ENCODE results near the gene FGFR4.

DNA sequence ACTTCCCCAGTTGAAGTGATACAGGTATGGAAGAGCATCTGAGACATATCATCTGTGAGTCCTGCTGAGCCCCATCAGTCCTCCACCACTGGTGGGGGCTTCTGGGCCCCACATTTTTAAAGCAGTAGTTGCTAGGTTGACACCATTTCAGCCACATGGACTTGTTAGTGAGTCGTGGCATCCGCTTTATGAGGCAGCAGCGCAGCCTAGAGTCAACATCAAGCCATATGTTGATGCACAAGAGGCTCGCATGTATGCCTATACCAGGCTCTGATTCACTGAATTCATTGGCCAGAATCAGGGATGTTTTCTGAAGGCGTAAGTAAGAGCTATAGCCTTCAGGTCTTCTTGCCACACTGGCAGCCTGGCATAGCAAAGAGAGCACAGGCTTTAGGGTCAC is 37.4 kb upstream of the FGFR4 start:
- TF ChIP-seq TAF1 (IDR thresholded peaks at IDR 0.05; ENCODE audit: borderline replicate concordance, low read depth, low read length) (no peak), POLR2AphosphoS5 (IDR thresholded peaks at IDR 0.05; ENCODE audit: low read depth, low read length) (no peak), POLR2A (IDR thresholded peaks at IDR 0.05; ENCODE audit: low read depth, low read length) (no peak)

Data from GM12892 (cell line).